Ovary (tissue), 3 donors: ENCODE measurements around the gene UBA3.

Experiments used
- CTCF ChIP-seq, 3 donors: fragments of 450-650 bp in 2 of 3; fragments of 200-600 bp in 1 of 3; IDR thresholded peaks; one replicate each; pipeline versions ENCODE4 v1.5.1 to v1.8.0; 2016 to 2022; ENCODE audit warnings: antibody characterized with exemption in 3 of 3, mild to moderate bottlenecking in 1 of 3
- EP300 ChIP-seq: sonication (generic); formaldehyde crosslinking; IDR thresholded peaks from one replicate; pipeline ENCODE4 v1.6.1; 2017; ENCODE audit warnings: antibody characterized with exemption
- POLR2A ChIP-seq: fragments of 450-650 bp; IDR thresholded peaks from one replicate; pipeline ENCODE4 v1.6.1; 2017; ENCODE audit warnings: antibody characterized with exemption, mild to moderate bottlenecking, moderate library complexity
- donor health status: DM: no; HTN: no; CAD: no.

- TF ChIP-seq CTCF (IDR thresholded peaks at IDR 0.05) (no peak), POLR2A (no peak), EP300 (no peak)
Observed at GRCh38 chr3:69121513-69121912, 41.3 kb upstream of the UBA3 start.
